Stimulated activated CD8-positive, alpha-beta memory T cell treated with anti-CD3 and anti-CD28 coated beads, Interleukin-15, amount 100 ng/mL, for 4 hours (primary cell): Measurements from ENCODE around the gene HOXB6.

Experiments used
- DNase-seq, 2 donors: peaks; one replicate each; pipeline ENCODE4 v3.0.0-alpha.2; 2020; ENCODE audit warnings: low read depth in 2 of 2

HOXB6 gene

DNA sequence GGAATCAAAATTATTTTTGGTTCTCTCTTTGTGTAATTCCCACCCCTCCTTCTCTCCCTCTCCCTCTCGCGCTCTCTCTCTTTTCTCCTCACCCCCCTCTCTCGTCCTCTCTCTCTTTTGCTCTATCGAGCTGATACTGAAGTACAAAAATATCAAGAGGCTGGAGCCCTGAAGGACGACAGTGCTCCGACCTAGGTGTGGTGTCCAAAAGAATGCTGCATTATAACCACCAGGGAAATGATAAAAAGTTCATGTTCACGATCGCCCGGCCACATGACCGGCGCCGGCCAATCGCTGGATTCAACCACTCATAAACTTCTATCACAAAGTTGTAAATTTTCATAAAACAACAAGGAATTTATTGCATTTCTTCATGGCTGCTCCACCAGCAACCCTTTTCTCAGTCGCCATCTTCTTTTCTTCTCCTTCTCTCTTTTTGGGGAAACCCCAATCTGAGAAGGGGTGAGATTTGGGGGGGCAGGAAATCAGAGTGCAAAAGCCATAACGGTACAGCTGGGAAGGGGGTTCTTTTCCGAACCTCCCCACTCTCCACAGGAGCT lies at the start of gene HOXB6:
HOXB6 (minus strand) TSS at position 217 of the 560 bp plus-strand sequence. CDS start 6,836 bp downstream, outside the sequence.
- DNase-seq, result no peak

DNA sequence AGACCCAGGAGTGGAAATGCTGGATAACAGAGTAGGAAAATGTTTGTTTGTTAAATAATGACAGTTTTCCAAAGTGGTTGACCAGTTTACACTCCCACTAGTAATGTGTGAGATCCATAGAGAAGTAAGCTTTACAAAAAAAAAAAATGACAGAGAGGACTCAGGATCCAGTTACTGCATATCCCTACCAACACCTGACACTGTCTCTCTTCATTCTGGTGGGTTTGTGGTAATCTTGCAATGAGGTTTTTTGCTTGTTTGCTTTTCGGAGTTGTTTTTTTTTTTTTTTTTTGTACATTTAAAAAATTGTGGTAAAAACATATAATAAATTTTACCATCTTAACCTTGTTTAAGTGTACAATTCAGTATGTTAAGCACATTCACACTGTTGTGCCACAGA lies 45.0 kb upstream of the HOXB6 start:
- no peak for DNase-seq

DNA sequence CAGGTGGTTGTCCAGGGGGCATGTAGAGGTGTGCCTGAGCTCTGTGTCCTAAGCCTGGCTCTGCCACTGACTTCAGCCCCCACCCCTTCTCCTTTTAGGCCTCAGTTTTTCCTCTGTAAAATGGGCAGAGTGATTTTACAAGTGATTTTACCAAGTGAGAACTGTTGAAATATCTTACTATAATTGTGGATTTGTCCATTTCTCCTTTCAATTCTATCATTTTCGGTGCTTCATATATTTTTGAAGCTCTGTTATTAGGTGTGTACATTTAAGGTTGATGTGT lies 43.1 kb upstream of the HOXB6 start:
- DNase-seq, result no peak

DNA sequence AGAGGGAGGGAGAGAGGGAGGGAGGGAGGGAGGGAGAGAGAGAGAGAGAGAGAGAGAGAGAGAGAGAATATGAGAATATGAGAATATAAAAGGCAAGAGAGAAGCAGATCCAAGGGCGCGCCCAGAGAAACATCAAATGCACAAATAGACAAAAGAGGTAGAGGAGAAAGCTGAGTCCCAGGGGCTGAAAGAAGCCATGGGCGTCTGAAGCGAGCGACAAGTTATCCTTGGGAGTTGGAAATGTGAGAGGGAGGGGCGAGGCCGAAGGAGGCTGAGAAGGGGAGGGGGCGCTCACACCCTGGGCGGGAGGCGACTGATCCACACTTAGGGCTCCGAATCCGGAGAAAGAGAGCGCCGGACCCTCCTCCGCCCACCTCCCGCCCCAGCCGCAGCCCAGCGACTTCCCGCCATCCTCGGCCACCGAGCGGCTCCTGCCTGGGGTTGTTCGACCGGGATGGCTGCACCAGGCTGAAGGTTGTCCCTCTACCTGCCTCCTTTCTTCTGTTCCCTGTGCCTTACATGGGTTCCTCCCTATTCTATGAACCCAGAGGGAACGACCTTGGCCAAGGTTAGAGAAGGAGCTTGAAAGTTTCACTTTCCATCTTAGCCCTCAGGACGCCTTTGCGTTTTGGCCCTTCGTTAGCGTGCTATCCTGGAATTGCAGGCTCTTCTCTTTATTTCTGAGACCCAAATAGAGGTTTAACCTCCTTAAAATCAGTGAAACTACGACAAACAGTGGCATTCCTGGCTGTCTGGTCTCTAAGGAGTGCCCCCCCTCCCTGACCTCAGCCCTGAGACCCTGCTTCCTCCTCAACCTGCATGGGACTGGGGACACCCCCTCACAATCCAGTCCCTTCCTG lies 42.5 kb upstream of the HOXB6 start:
- DNase-seq, result no peak

DNA sequence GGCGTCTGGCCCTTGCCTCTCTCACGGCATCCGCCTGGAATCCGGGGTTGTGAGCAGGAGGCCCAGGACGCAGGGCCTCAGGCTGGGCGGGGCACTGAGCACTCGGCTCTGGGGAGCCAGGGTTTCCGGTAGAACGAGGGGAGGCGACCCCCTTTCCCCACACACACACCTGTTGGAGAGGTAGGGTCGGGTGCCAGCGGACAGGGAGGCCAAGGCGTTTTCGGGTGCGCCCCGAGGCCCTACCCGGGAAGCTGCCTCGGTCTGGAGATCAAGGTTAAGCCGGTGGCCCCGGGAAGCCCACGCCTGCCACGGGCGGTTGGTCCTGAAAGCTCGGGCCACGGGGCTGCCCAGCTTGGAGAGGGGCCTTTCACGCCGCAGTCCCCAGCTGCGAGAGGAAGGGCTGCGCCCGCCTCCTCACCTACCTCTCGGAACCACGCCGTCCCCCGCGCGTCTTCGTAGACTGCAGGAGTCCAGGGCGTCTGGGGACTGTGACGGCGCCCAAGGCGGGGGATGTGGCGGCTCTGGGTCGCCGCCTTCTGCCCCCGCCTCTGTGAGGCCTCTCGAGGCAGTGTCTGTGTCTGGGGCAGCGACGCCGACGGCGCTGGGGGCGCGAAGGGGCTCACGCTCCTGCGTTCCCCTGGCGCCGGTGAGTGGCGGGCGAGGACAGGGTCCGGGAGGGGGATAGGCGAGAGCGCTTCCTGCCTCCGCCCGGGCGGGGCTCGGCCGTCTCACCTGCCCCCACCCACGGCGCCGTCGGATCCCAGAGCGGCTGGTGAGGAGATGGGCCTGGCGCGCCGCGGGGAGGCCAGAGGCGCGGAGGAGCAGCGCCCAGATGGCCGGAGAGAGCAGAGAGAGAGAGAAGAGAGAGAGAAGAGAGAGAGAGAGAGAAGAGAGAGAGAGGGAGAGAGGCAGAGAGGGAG lies 41.7 kb upstream of the HOXB6 start:
- peak in 1 of 2 donors; percentile 26 for DNase-seq

DNA sequence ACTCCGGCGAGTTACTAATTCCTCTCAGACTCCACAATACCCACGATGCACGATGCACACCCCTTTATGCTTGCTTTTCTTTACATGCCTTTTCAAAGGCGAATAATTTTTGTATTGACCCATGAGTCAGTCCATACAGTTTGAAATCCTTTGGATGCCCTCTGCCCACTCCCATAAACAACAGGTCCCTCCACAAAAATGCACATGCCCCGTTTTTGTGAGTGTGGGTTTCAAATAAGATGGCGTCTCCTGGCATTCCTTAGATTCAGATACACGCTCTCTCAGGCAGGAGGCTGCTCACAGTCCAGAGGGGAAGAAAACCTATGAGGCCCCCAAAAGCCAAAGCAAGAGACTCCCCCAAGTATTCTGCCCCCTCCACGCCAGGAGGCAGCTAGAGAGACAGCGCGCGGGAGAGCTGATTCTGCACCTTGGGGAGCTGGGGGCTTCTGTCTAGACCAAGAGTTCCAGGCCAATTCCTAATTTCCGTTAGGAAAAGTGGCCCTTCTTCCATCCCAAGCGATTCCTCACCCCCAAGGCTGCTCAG lies 40.9 kb upstream of the HOXB6 start:
- no peak for DNase-seq

DNA sequence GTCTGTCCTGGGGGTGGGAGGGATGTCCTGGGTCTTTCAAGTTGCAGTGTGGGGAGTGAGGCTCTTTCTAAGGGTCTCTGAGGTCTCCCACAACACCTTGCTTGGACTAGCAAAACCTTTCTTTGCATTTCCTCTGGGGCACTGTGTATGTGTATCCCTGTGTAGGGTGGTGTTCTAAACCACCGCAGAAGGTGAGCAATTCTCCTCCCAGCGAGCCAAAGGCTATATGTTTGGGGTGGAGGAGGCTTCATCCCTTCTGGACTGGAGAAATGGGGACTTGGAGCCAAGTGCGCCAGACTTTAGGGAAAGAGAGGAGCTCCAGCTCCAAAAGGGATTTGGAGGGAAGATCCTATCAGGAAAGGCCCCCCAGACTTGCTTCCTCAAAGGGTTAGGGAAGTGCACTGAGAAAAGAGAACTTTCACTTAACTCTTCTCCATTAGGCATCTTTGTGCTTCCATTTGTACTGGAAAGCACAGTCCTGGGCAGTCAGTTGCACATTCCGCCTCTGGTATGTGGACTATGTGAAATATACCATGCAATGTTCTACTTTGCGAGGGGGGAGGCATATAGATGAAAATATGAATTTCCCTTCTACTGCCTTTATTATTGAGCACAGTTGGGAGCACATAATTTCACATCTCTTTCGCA lies 40.2 kb upstream of the HOXB6 start:
- no peak for DNase-seq

DNA sequence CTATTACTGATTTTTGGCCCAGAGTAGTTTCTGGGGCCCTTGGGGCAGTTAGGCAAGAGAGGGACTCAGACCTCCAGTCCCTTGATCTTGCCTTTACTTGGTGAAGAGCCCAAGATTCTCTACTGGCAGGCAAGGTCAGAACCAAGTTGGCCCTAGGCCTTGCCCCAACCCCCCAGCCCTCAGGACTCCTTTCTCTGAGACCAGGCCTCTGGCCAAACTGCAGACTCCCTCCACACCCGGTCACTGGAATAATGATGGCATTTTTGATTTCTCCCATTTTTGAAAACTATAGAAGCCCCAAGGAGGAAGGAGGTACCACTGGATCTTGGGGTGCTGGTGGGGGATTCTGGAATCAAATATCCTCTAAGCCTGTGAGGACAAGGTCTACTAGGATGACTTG lies 39.4 kb upstream of the HOXB6 start:
- DNase-seq, result no peak

DNA sequence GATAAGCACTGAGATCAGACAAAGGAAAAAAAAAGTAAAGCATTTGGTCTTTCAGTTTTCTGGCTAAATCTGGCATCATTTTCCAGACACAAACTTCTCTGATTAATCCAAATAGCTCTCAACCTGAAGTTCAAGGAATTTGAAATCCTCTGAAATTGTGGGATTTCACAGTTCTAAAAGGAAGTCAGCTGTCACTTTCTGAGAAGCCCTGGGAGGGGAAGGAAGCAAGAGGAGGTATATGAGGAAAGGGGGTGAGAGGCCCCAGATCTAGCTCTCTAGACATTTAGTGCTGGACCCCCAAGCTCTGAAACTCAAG lies 38.9 kb upstream of the HOXB6 start:
- no peak for DNase-seq

DNA sequence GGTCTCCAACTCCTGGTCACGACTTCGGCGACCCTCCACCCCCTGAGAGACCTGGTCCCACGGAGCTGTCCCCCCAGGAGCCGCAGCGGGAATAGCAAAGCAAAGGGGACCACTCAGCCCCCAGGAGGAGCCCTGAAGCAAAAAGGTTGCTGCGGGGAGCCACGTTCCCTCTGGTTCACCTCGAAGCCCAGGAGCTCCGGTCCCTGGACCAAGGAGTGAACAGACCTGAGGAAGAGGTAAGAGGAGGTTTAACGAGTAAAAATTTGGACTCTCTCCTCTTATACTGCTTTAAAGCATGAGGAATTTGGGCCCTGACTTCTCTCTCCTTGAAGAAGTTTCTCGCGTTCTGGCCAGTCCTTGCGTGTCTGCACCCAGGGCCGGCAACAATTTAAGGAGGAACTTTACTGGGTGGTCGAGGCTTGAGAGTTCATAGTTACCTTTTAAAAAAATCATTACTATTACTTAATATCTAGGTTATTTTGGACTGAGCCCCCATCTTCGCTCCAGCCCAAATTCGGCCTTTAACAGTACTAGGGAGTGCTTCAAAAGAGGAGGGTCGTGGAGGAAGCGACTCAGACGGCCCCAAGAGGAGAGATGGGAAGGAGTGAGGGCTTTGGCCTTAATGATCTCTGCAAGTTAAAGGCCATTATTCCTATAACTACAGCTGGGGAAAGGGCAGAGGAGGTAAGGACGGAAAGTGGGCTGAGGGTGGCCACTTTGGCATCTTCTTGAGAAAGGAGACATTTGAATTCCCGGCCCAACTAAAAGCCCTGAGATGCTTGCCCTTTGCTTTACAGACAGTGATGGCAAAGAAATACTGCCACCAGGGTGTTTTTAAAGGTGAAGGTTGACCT lies 38.3 kb upstream of the HOXB6 start:
- no peak for DNase-seq

DNA sequence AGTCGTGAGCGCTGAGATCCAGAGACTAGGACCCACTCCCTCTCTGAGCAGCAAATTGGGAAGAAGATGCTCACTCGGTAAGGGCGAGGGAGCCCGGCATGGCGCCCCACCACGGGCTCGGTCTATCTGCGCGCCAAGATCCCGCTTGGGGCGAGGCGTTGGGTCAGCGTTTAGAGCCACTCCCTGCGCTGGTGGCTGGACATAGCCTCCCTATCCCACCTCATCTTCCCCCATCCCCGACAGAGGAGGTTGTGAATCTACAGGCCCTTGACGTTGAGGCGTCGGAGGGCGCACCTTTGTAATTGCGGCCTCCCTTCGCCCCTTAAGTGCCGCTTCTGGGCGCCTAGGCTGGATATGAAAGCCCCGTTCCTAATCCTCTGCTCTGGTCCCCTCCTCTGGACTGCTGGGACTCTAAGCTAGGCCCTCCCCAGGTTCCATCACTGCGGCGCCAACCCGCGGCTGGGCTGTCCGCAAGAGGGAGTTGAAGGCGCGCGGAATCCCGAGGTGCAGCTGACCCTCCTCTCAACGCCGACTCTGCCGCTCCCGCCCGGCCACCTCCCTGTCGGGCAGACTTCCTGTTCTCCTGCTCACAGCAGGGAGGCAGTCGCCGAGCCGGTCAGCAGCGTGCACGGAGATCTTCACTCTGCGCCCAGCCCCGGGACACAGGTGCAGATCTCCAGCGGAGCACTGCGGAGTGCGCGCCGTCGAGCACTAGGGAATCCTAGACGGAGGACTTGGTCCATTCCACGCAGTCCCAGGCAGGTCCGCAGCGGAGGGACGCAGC lies 37.5 kb upstream of the HOXB6 start:
- DNase-seq, result no peak

DNA sequence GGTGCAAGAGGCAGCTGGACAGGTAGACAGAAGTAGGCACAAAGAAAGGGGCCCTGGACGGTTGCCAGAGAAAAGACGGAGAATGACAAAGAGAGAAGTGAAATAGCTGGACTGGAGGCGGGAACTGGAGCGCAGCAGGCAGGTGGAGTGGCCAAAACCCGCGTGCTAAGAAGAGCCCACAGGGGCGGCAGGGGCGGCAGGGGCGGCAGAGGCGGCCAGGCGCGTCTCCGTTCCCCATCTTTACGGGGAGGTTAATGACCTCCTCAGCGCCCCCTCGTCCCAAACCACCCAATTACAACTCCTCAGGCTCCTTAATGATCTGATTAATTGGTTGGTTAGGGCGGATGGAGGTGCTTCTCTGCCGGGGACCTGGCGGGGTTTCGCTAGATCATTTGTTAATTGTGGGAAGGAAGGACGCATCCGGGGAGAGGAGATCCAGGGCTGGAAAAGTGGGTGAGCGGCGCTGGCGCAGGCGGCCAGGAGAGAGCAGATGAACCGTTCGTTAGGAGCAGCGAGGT lies 36.8 kb upstream of the HOXB6 start:
- no peak for DNase-seq

DNA sequence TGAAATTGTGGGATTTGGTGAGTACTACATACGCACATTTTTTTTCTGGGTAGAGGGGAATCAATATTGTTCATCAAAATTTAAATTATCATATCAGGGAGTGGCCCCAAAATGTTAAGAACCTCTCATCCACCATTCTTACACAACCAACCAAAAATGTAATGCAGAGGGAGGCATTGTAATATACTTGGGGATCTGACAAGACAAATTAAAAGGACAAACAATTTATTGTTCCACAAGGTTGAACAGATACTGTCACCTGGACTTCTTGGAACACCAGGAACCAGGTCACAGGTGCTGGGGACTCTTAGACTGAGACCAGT lies 36.0 kb upstream of the HOXB6 start:
- no peak for DNase-seq

DNA sequence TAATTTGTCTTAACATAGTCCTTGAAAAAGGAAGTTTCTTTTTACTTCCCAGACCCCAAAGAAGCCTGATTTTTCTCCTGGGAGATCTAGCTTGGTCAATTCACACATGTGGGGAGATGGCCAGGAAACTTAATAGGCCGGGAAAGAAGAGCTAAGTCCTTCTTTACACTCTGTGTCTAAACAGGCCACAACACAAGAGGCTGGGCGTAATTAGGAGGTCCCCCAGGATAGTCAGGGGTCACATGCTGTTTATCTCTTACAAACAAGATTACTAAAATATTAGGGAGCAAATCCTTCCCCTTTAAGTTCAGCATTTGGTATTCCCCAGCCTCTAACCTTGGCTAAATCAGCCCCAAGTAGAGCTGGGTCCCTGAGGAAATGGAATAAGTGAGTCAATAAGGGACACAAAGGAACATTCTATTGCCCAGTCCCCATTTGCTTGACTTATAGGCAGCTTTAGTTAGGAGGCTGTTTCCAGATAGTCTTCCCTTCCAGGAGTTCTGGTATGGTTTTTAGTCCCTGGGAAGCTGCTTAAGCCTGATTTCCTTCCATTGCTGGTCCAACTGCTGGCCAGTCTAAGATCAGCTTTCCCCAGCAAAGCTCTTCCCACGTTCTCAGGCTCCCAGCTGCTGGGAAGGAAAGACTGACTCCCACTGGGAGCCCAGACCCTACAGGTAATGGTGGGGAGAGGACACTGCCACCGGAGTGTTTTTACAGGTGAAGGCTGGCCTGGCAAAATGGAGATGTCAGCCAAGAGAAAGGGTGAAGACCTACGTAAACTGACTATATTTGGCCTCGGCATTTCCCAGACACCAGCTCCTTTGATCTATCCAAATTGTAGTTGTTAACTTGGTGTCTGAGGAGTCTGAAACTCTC lies 35.4 kb upstream of the HOXB6 start:
- no peak for DNase-seq

DNA sequence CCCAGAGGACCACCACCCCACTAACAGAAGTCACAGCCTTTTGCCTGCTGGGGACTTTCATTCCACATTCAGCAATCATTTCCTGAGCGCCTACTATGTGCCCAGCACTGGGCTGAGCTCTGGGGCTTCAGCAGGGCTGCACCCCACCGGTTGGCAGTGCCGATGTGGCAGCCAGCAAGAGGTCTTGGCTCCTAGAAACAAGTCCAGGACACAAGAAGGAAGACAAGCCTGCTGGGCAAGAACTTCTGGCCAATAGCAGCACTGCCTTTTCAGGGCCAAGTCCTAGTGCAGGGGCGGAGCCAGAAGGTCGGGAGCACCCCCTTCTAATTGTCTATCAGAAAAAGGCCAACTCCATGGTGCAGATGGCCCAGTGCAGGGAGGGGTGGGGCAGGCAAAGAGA lies 34.4 kb upstream of the HOXB6 start:
- no peak for DNase-seq

DNA sequence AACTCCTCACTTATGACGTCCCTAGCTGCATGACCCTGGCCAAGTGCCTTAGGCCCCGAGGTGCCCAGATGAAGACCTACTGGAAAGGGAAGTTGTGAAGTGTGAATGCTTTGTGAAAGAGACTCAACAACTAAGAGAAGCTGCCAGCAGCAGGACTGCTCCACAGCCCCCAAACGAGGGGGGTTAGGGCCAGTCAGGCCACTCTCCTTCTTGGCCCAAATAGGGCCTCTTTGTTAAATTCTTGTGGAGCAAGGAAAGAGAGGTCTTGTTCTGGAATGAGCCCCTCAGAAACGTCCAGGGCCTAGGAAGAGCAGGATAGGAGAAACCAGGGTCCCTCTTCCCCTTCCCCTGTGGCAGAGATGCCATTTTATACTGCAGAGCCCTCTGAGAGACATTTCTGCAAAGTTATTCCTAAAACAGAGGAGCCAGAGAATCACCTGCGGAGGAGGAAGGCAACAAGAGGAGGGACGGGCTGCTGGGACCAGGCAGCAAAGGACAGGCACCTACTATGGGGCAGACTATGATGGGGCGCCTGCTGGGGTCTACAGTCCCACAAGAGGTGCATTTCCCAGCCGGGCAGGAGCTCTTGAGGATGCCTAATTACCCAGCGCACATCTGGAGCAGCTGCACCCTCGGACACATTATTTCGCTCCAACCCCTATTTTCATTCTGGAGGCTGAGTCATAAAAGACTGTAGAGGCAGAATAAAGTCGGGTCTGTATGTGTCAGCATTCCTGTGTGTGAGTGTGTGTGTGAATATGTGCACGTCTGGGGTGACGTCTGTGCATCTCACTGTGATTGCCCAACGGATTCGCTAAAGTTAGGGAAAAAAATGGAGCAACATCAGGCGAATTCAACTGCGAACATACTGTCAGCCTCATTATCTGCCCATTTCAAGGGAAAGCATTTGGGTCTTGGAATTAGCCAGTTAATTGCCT lies 32.8 kb upstream of the HOXB6 start:
- no peak for DNase-seq

DNA sequence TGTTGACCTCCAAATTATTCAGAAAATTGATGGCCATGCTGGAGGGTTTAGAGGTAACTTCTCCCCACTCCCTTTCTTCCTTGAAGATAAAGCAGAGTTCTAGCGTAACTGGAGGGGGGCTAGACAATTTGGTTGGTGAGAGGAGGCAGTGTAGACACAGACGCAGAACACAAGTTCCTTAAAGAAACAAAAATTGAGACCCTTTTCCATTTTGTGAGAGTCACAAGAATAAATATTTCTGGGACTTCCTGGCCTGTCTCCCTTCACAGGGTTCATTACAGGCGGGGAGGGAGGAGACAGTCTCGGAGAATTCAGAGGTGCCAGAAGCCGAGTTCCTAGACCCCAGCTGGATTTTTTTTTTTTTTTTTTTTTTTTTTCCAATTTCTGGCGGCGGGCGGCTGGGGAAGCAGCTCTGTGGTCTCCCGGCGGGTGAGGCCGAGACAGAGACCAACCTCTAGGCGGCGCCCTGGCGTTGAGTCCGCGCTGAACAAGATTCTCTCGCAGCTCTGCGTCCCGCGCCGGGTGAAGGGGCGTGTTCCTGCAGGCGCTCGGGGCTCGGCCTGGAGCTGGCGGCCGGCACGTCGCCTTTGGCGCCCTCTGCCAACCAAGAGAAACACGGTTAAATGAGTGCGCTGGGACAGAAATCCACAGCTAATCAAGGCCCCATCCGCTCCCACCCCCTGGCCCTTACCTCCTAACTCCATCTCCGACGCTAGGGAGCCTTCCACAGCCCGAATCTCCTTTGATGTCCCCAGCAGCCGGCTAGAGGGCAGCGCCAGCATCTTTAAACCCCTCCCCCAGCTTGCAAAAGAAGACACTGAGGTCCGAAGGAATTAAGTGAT lies 31.6 kb upstream of the HOXB6 start:
- peak; percentile 30 to 34 for DNase-seq
